Astrocyte (in vitro differentiated cells and primary cell): ENCODE results near the gene GABRE. TPM values are rescaled to one million over a fixed set of nuclear protein-coding genes. Genes with fewer than 3 reads are reported as not detected.

Source experiments
- DNase-seq: peaks from one replicate; pipeline ENCODE4 v3.0.0-alpha.2; 2010; ENCODE audit warnings: low read depth
- FAIRE-seq: peaks from 2 replicates; lab custom pipeline; 2011; peaks lifted over from hg19 to GRCh38; lab: Jason Lieb, UNC
- H2AFZ ChIP-seq: 2 replicates; pipeline ENCODE4 v1.6.0; 2012; ENCODE audit warnings: low read depth, low read length, inconsistent platforms
- H3K27ac ChIP-seq: 2 replicates; pipeline ENCODE4 v1.5.1; 2011; ENCODE audit warnings: low read depth, low read length, inconsistent platforms
- H3K27me3 ChIP-seq: 2 replicates; pipeline ENCODE4 v1.6.0; 2011; ENCODE audit warnings: low read length, inconsistent platforms; ENCODE audit not compliant: insufficient read depth
- H3K36me3 ChIP-seq: 2 replicates; pipeline ENCODE4 v1.5.1; 2011; ENCODE audit warnings: low read length, inconsistent platforms; ENCODE audit not compliant: insufficient read depth
- H3K4me1 ChIP-seq: 2 replicates; pipeline ENCODE4 v1.5.1; 2011; ENCODE audit warnings: low read length, inconsistent platforms; ENCODE audit not compliant: insufficient read depth
- H3K4me2 ChIP-seq: 2 replicates; pipeline ENCODE4 v1.6.0; 2012; ENCODE audit warnings: low read length, inconsistent platforms
- H3K4me3 ChIP-seq: 2 replicates; pipeline ENCODE4 v1.5.1; 2011; ENCODE audit warnings: low read depth, mild to moderate bottlenecking, low read length, inconsistent platforms; ENCODE audit not compliant: insufficient read depth
- H3K79me2 ChIP-seq: 2 replicates; pipeline ENCODE4 v1.6.0; 2012; ENCODE audit warnings: mild to moderate bottlenecking, low read length, inconsistent platforms; ENCODE audit not compliant: insufficient read depth
- H3K9ac ChIP-seq: 2 replicates; pipeline ENCODE4 v1.6.0; 2012; ENCODE audit warnings: mild to moderate bottlenecking, low read length, inconsistent platforms
- H3K9me3 ChIP-seq: 2 replicates; pipeline ENCODE4 v1.5.1; 2012; ENCODE audit warnings: low read depth, mild to moderate bottlenecking, low read length, inconsistent platforms; ENCODE audit not compliant: insufficient read depth
- H4K20me1 ChIP-seq: 2 replicates; pipeline ENCODE4 v1.6.0; 2012; ENCODE audit warnings: low read length, inconsistent platforms; ENCODE audit not compliant: insufficient read depth
- H3K27ac Mint-ChIP-seq: one replicate; pipeline ENCODE4 v1.8.0; 2021; ENCODE audit warnings: mild to moderate bottlenecking, mixed read lengths; ENCODE audit not compliant: unreplicated experiment
- H3K27me3 Mint-ChIP-seq: one replicate; pipeline ENCODE4 v1.8.0; 2021; ENCODE audit warnings: low read depth, mixed read lengths; ENCODE audit not compliant: unreplicated experiment
- H3K36me3 Mint-ChIP-seq: one replicate; pipeline ENCODE4 v1.8.0; 2021; ENCODE audit warnings: low read depth, mixed read lengths; ENCODE audit not compliant: unreplicated experiment
- H3K4me1 Mint-ChIP-seq: one replicate; pipeline ENCODE4 v1.8.0; 2021; ENCODE audit warnings: low read depth, mixed read lengths; ENCODE audit not compliant: unreplicated experiment
- H3K4me3 Mint-ChIP-seq: one replicate; pipeline ENCODE4 v1.8.0; 2021; ENCODE audit warnings: mild to moderate bottlenecking, moderate library complexity, mixed read lengths; ENCODE audit not compliant: unreplicated experiment
- H3K9me3 Mint-ChIP-seq: one replicate; pipeline ENCODE4 v1.8.0; 2021; ENCODE audit warnings: mild to moderate bottlenecking, mixed read lengths; ENCODE audit not compliant: unreplicated experiment
- CTCF ChIP-seq: IDR thresholded peaks from 2 replicates; pipeline ENCODE4 v1.5.1; 2011; ENCODE audit warnings: low read depth, mild to moderate bottlenecking, inconsistent platforms, low read length, moderate library complexity; ENCODE audit not compliant: insufficient read depth
- EZH2 ChIP-seq: IDR thresholded peaks from 2 replicates; pipeline ENCODE4 v1.6.1; 2012; ENCODE audit warnings: mild to moderate bottlenecking, low read length, inconsistent platforms; ENCODE audit not compliant: insufficient read depth
- total RNA-seq: library from RNA; stranded (reverse); gene quantifications from 2 replicates; pipeline ENCODE4 v1.2.1, GENCODE V29; 2021

GABRE gene
- total RNA-seq, 1 donor from 2014 or later: 1.8 TPM

- Histone ChIP-seq H3K9ac (no peak overlapping the region), H3K4me2 (peak overlapping the region; percentile 61), H2AFZ (no peak overlapping the region), H4K20me1 (no peaks in the 10 kb centered on the region), H3K36me3 (no peaks in the 10 kb centered on the region), H3K27ac (peak overlapping the region; percentile 9), H3K27me3 (no peaks in the 10 kb centered on the region), H3K79me2 (no peaks in the 10 kb centered on the region), H3K9me3 (no peaks in the 10 kb centered on the region), H3K4me1 (peaks cover 46% of the 10 kb centered on the region), H3K4me3 (no peak overlapping the region)
- Mint-ChIP-seq H3K4me1 (peaks cover 13% of the 10 kb centered on the region), H3K27me3 (peaks cover 10% of the 10 kb centered on the region), H3K27ac (no peak overlapping the region), H3K36me3 (no peaks in the 10 kb centered on the region), H3K4me3 (no peak overlapping the region), H3K9me3 (peaks cover under 1% of the 10 kb centered on the region)
- TF ChIP-seq EZH2 (no peak), CTCF (no peak)
- peak; percentile 73 for DNase-seq
- peak; percentile 78 for FAIRE-seq
Measured at GRCh38 chrX:151981129-151981528, 6.7 kb upstream of the GABRE start.

GRCh38 chrX:151977923-151978322 is 3.4 kb upstream of the GABRE start:
- H2AFZ ChIP-seq: no peak overlapping the region
- no peaks in the 10 kb centered on the region for H3K27me3 ChIP-seq
- TF ChIP-seq CTCF: no peak
- no peak for TF ChIP-seq EZH2
- Mint-ChIP-seq H3K4me3 (no peak overlapping the region), H3K27me3 (peaks cover 20% of the 10 kb centered on the region), H3K9me3 (no peaks in the 10 kb centered on the region), H3K36me3 (no peaks in the 10 kb centered on the region), H3K4me1 (no peaks in the 10 kb centered on the region), H3K27ac (no peak overlapping the region)
- H3K4me2 ChIP-seq: no peak overlapping the region
- no peak overlapping the region for H3K27ac ChIP-seq
- no peaks in the 10 kb centered on the region for H3K36me3 ChIP-seq
- H3K4me1 ChIP-seq: peaks cover 15% of the 10 kb centered on the region
- no peaks in the 10 kb centered on the region for H3K9me3 ChIP-seq
- DNase-seq (no peak), FAIRE-seq (no peak)
- no peak overlapping the region for H3K4me3 ChIP-seq
- no peak overlapping the region for H3K9ac ChIP-seq
- peaks cover 6% of the 10 kb centered on the region for H4K20me1 ChIP-seq
- peaks cover 15% of the 10 kb centered on the region for H3K79me2 ChIP-seq

- Histone ChIP-seq H3K9ac (no peak overlapping the region), H3K36me3 (no peaks in the 10 kb centered on the region), H3K27me3 (no peaks in the 10 kb centered on the region), H3K27ac (no peak overlapping the region), H3K4me3 (no peak overlapping the region), H3K79me2 (peaks cover 24% of the 10 kb centered on the region), H3K4me1 (peaks cover 12% of the 10 kb centered on the region), H3K4me2 (no peak overlapping the region), H3K9me3 (no peaks in the 10 kb centered on the region), H2AFZ (no peak overlapping the region), H4K20me1 (peaks cover 14% of the 10 kb centered on the region)
- no peak for DNase-seq
- no peak for FAIRE-seq
- peaks cover 24% of the 10 kb centered on the region for H3K27me3 Mint-ChIP-seq
- H3K27ac Mint-ChIP-seq: no peak overlapping the region
- no peak overlapping the region for H3K4me3 Mint-ChIP-seq
- no peak for TF ChIP-seq EZH2
- TF ChIP-seq CTCF: no peak
- H3K9me3 Mint-ChIP-seq: no peaks in the 10 kb centered on the region
- H3K4me1 Mint-ChIP-seq: no peaks in the 10 kb centered on the region
- H3K36me3 Mint-ChIP-seq: no peaks in the 10 kb centered on the region
Measured at GRCh38 chrX:151977009-151977408, 2.5 kb upstream of the GABRE start.
